Endothelial cell of umbilical vein (primary cell): ENCODE measurements around the gene LILRA6.

ENCODE experiments used
- CTCF ChIP-seq, 2 donors: IDR thresholded peaks; 1 replicate in 1 of 2; 2 replicates in 1 of 2; pipeline ENCODE4 v1.5.1; 2011; ENCODE audit warnings: low read length in 2 of 2, mild to moderate bottlenecking in 2 of 2, moderate library complexity in 2 of 2, control low read depth in 1 of 2, inconsistent platforms in 1 of 2, low read depth in 1 of 2; ENCODE audit not compliant: insufficient read depth in 1 of 2; ENCODE audit errors: extremely low read depth in 1 of 2
- POLR2A ChIP-seq: IDR thresholded peaks from 2 replicates; pipeline ENCODE4 v1.6.1; 2012; ENCODE audit warnings: low read depth, mild to moderate bottlenecking, control low read depth, low read length

GRCh38 chr19:54252845-54253244 is 10.3 kb upstream of the LILRA6 start:
- TF ChIP-seq CTCF (IDR thresholded peaks at IDR 0.05; ENCODE audit: extremely low read depth in 1 of 2, insufficient read depth in 1 of 2, low read depth in 1 of 2, low read length in 2 of 2), result no peak
- TF ChIP-seq POLR2A, result no peak
